Measurements from ENCODE around the gene CECR2.

GRCh38 chr22:17592201-17592600, 222.9 kb downstream of the CECR2 start:
- TF ChIP-seq, protein P1, sequence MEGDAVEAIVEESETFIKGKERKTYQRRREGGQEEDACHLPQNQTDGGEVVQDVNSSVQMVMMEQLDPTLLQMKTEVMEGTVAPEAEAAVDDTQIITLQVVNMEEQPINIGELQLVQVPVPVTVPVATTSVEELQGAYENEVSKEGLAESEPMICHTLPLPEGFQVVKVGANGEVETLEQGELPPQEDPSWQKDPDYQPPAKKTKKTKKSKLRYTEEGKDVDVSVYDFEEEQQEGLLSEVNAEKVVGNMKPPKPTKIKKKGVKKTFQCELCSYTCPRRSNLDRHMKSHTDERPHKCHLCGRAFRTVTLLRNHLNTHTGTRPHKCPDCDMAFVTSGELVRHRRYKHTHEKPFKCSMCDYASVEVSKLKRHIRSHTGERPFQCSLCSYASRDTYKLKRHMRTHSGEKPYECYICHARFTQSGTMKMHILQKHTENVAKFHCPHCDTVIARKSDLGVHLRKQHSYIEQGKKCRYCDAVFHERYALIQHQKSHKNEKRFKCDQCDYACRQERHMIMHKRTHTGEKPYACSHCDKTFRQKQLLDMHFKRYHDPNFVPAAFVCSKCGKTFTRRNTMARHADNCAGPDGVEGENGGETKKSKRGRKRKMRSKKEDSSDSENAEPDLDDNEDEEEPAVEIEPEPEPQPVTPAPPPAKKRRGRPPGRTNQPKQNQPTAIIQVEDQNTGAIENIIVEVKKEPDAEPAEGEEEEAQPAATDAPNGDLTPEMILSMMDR (IDR thresholded peaks at IDR 0.05): no peak
- TF ChIP-seq SIN3A (IDR thresholded peaks at IDR 0.05; ENCODE audit: borderline replicate concordance, insufficient read depth, low read depth, low read length): no peak
